Dermis microvascular lymphatic vessel endothelial cell (primary cell): ENCODE results near the gene CIB1. TPM values are rescaled to one million over a fixed set of nuclear protein-coding genes. Genes with fewer than 3 reads are reported as not detected.

Experiments used
- DNase-seq, 2 donors: peaks; one replicate each; pipeline versions ENCODE4 v3.0.0 to v3.0.0-alpha.2; 2010; ENCODE audit warnings: low read depth in 2 of 2
- total RNA-seq: library from RNA; depleted of rRNA; stranded (reverse); fragments of >200 nt; gene quantifications from 2 replicates; pipeline ENCODE4 v1.2.1, GENCODE V29; 2014

The CIB1 gene
- total RNA-seq, 1 donor from 2014 or later: 40.1 TPM

- no peak for DNase-seq
These were observed 7.8 kb upstream of the CIB1 start for GRCh38 chr15:90241343-90242192.

GRCh38 chr15:90240856-90241255, 7.1 kb upstream of the CIB1 start:
- no peak for DNase-seq

- DNase-seq: no peak
These were observed 5.6 kb upstream of the CIB1 start for GRCh38 chr15:90239371-90239770.

GRCh38 chr15:90234096-90234988, 601 bp upstream of the CIB1 start, which contains the start of gene GDPGP1:
GDPGP1 (plus strand) TSS chr15:90234209; CDS start chr15:90240909, 6,700 bp downstream.
- DNase-seq: peak in 1 of 2 donors; percentile 87

GRCh38 chr15:90232941-90233386, 777 bp downstream of the CIB1 start:
- DNase-seq: no peak

- DNase-seq: no peak
These were observed 1.5 kb downstream of the CIB1 start for GRCh38 chr15:90232196-90232595.

- no peak for DNase-seq
These were observed 2.4 kb downstream of the CIB1 start for GRCh38 chr15:90231028-90232017.

- no peak for DNase-seq
These were observed 3.1 kb downstream of the CIB1 start for GRCh38 chr15:90230610-90231009.

- no peak for DNase-seq
These were observed 3.7 kb downstream of the CIB1 start for GRCh38 chr15:90230071-90230494.

GRCh38 chr15:90228960-90229359, 4.8 kb downstream of the CIB1 start:
- DNase-seq: no peak

- no peak for DNase-seq
These were observed 5.6 kb downstream of the CIB1 start for GRCh38 chr15:90227816-90228772.

- DNase-seq: no peak
These were observed 6.4 kb downstream of the CIB1 start for GRCh38 chr15:90227336-90227735.

- no peak for DNase-seq
These were observed 8.1 kb downstream of the CIB1 start for GRCh38 chr15:90225504-90226234.

GRCh38 chr15:90225047-90225446, 8.7 kb downstream of the CIB1 start:
- DNase-seq: no peak

GRCh38 chr15:90223441-90224165, 10.1 kb downstream of the CIB1 start:
- no peak for DNase-seq

GRCh38 chr15:90222547-90222946, 11.2 kb downstream of the CIB1 start:
- DNase-seq: no peak

GRCh38 chr15:90221246-90221900, 12.4 kb downstream of the CIB1 start:
- DNase-seq: peak; percentile 55 to 84
